ENCODE data around the gene NEK2. TPM values are rescaled to one million over a fixed set of nuclear protein-coding genes. Genes with fewer than 3 reads are reported as not detected.
A peak's percentile ranks its signal among the peaks of the same experiment; 100 is the strongest.
"Not testable (repeated sequence)": the region's sequence is repeated elsewhere in the genome, so short reads cannot be mapped to it uniquely, and the experiment has no call there.

The NEK2 gene
- total RNA-seq, 1 donor from 2014 or later, result 93.3 TPM

GRCh38 chr1:211684791-211685190 is 9.4 kb upstream of the NEK2 start:
- H2AFZ ChIP-seq (replicated peaks), result no peak overlapping the region
- no peak overlapping the region for H3K9ac ChIP-seq
- Mint-ChIP-seq H3K4me1 (peaks cover 17% of the 10 kb centered on the region), H3K36me3 (no peaks in the 10 kb centered on the region), H3K4me3 (no peak overlapping the region), H3K9me3 (no peaks in the 10 kb centered on the region), H3K27ac (no peak overlapping the region), H3K27me3 (ENCODE audit: insufficient read depth, low read depth) (no peaks in the 10 kb centered on the region)
- no peak overlapping the region for H3K4me3 ChIP-seq
- H3K27ac ChIP-seq, result no peak overlapping the region
- no peaks in the 10 kb centered on the region for H3K36me3 ChIP-seq
- DNase-seq (ENCODE audit: low spot score), result no peak
- H3K4me1 ChIP-seq, result no peaks in the 10 kb centered on the region
- H3K79me2 ChIP-seq (ENCODE audit: low read depth), result no peaks in the 10 kb centered on the region
- no peaks in the 10 kb centered on the region for H3K27me3 ChIP-seq
- H3K9me3 ChIP-seq (ENCODE audit: low read depth), result no peaks in the 10 kb centered on the region
- TF ChIP-seq CTCF (IDR thresholded peaks at IDR 0.05), result no peak
- no peak for TF ChIP-seq EZH2phosphoT487 (IDR thresholded peaks at IDR 0.05)
- no peak for TF ChIP-seq EZH2 (IDR thresholded peaks at IDR 0.05)
- H3F3A ChIP-seq (ENCODE audit: low read depth), result no peaks in the 10 kb centered on the region
- no peak overlapping the region for H3K4me2 ChIP-seq
- H4K20me1 ChIP-seq (ENCODE audit: low read depth), result no peaks in the 10 kb centered on the region

- Mint-ChIP-seq H3K36me3 (no peaks in the 10 kb centered on the region), H3K4me3 (no peak overlapping the region), H3K27ac (peak overlapping the region; percentile 27), H3K9me3 (no peaks in the 10 kb centered on the region), H3K4me1 (peaks cover 17% of the 10 kb centered on the region), H3K27me3 (ENCODE audit: insufficient read depth, low read depth) (no peaks in the 10 kb centered on the region)
- Histone ChIP-seq H3K9ac (no peak overlapping the region), H3K36me3 (no peaks in the 10 kb centered on the region), H3F3A (ENCODE audit: low read depth) (no peaks in the 10 kb centered on the region), H3K4me3 (no peak overlapping the region), H3K79me2 (ENCODE audit: low read depth) (no peaks in the 10 kb centered on the region), H2AFZ (replicated peaks) (no peak overlapping the region), H4K20me1 (ENCODE audit: low read depth) (no peaks in the 10 kb centered on the region), H3K9me3 (ENCODE audit: low read depth) (no peaks in the 10 kb centered on the region), H3K27ac (no peak overlapping the region), H3K27me3 (no peaks in the 10 kb centered on the region), H3K4me2 (no peak overlapping the region), H3K4me1 (no peaks in the 10 kb centered on the region)
- no peak for DNase-seq (ENCODE audit: low spot score)
- TF ChIP-seq CTCF (IDR thresholded peaks at IDR 0.05), result no peak
- TF ChIP-seq EZH2phosphoT487 (IDR thresholded peaks at IDR 0.05), result no peak
- no peak for TF ChIP-seq EZH2 (IDR thresholded peaks at IDR 0.05)
These were observed 8.9 kb upstream of the NEK2 start for GRCh38 chr1:211684331-211684730.

GRCh38 chr1:211683396-211684297 is 8.2 kb upstream of the NEK2 start:
- H3K79me2 ChIP-seq (ENCODE audit: low read depth), result no peaks in the 10 kb centered on the region
- H3K36me3 ChIP-seq, result no peaks in the 10 kb centered on the region
- H4K20me1 ChIP-seq (ENCODE audit: low read depth), result no peaks in the 10 kb centered on the region
- no peak overlapping the region for H3K4me3 ChIP-seq
- H2AFZ ChIP-seq (replicated peaks), result no peak overlapping the region
- H3K9me3 ChIP-seq (ENCODE audit: low read depth), result no peaks in the 10 kb centered on the region
- no peak overlapping the region for H3K9ac ChIP-seq
- Mint-ChIP-seq H3K27me3 (ENCODE audit: insufficient read depth, low read depth) (no peaks in the 10 kb centered on the region), H3K27ac (no peak overlapping the region), H3K4me3 (no peak overlapping the region), H3K4me1 (peaks cover 17% of the 10 kb centered on the region), H3K9me3 (no peaks in the 10 kb centered on the region), H3K36me3 (no peaks in the 10 kb centered on the region)
- no peaks in the 10 kb centered on the region for H3K4me1 ChIP-seq
- H3K4me2 ChIP-seq, result no peak overlapping the region
- no peaks in the 10 kb centered on the region for H3K27me3 ChIP-seq
- H3F3A ChIP-seq (ENCODE audit: low read depth), result no peaks in the 10 kb centered on the region
- H3K27ac ChIP-seq, result no peak overlapping the region
- DNase-seq (ENCODE audit: low spot score), result no peak
- no peak for TF ChIP-seq EZH2phosphoT487 (IDR thresholded peaks at IDR 0.05)
- TF ChIP-seq CTCF (IDR thresholded peaks at IDR 0.05), result no peak
- TF ChIP-seq EZH2 (IDR thresholded peaks at IDR 0.05), result no peak

GRCh38 chr1:211682186-211682585 is 6.8 kb upstream of the NEK2 start:
- H2AFZ ChIP-seq (replicated peaks); H3F3A ChIP-seq (ENCODE audit: low read depth); H3K4me2 ChIP-seq; H3K79me2 ChIP-seq (ENCODE audit: low read depth); H3K27me3 Mint-ChIP-seq (ENCODE audit: insufficient read depth, low read depth); H3K27ac ChIP-seq; H3K36me3 Mint-ChIP-seq; DNase-seq (ENCODE audit: low spot score); H3K9me3 Mint-ChIP-seq; H3K9ac ChIP-seq; H3K9me3 ChIP-seq (ENCODE audit: low read depth); H3K27me3 ChIP-seq; H3K4me3 Mint-ChIP-seq; H3K27ac Mint-ChIP-seq; H3K4me3 ChIP-seq; H4K20me1 ChIP-seq (ENCODE audit: low read depth); H3K36me3 ChIP-seq; H3K4me1 ChIP-seq: not testable (repeated sequence)
- peaks cover 17% of the 10 kb centered on the region for H3K4me1 Mint-ChIP-seq
